ENCODE measurements around the gene CAMK4. TPM values are rescaled to one million over a fixed set of nuclear protein-coding genes. Genes with fewer than 3 reads are reported as not detected.

The CAMK4 gene
- total RNA-seq, 4 donors from 2014 or later = 0.26 to 33.9 (median 2.0) TPM

GRCh38 chr5:111425205-111425604 is 201.0 kb downstream of the CAMK4 start:
- intact Hi-C loops (cut with DNase I; ENCODE audit: low total_unique reads) = no loop called here

GRCh38 chr5:111427762-111428161 is 203.6 kb downstream of the CAMK4 start:
- no peak for TF ChIP-seq POLR2A (IDR thresholded peaks at IDR 0.05)
- Histone ChIP-seq H3K4me1 (no peaks in the 10 kb centered on the region), H3K27me3 (no peaks in the 10 kb centered on the region), H3K9me3 (no peaks in the 10 kb centered on the region), H3K36me3 (no peaks in the 10 kb centered on the region), H3K27ac (no peak overlapping the region), H3K4me3 (no peak overlapping the region)
- DNase-seq = no peak
- intact Hi-C loops (cut with DNase I; ENCODE audit: low total_unique reads) = no loop called here

More at GRCh38 chr5:111425205-111425604, 201.0 kb downstream of the CAMK4 start:
- TF ChIP-seq POLR2A (IDR thresholded peaks at IDR 0.05) (no peak), CTCF (IDR thresholded peaks at IDR 0.05) (no peak)
- Histone ChIP-seq H3K27ac (no peak overlapping the region), H3K9me3 (no peaks in the 10 kb centered on the region), H3K4me3 (no peak overlapping the region), H3K27me3 (no peaks in the 10 kb centered on the region), H3K36me3 (no peaks in the 10 kb centered on the region), H3K4me1 (no peaks in the 10 kb centered on the region)
- no peak for DNase-seq

- no peak overlapping the region for H3K27ac ChIP-seq
- no peaks in the 10 kb centered on the region for H3K4me1 ChIP-seq
- DNase-seq = no peak
- no peaks in the 10 kb centered on the region for H3K9me3 ChIP-seq
- H3K4me3 ChIP-seq = no peak overlapping the region
- intact Hi-C loops (cut with DNase I; ENCODE audit: low total_unique reads) = no loop called here
- TF ChIP-seq CTCF (IDR thresholded peaks at IDR 0.05) (no peak), POLR2A (IDR thresholded peaks at IDR 0.05) (no peak)
- H3K36me3 ChIP-seq = no peaks in the 10 kb centered on the region
- no peaks in the 10 kb centered on the region for H3K27me3 ChIP-seq
Measured at GRCh38 chr5:111432883-111433536, 208.8 kb downstream of the CAMK4 start.

GRCh38 chr5:111434800-111435199 is 210.6 kb downstream of the CAMK4 start:
- no peak for DNase-seq
- Histone ChIP-seq H3K27me3 (no peaks in the 10 kb centered on the region), H3K4me3 (no peak overlapping the region), H3K9me3 (no peaks in the 10 kb centered on the region), H3K27ac (no peak overlapping the region), H3K36me3 (no peaks in the 10 kb centered on the region), H3K4me1 (no peaks in the 10 kb centered on the region)
- TF ChIP-seq CTCF (IDR thresholded peaks at IDR 0.05) = no peak
- no peak for TF ChIP-seq POLR2A (IDR thresholded peaks at IDR 0.05)
- intact Hi-C loops (cut with DNase I; ENCODE audit: low total_unique reads) = no loop called here

GRCh38 chr5:111439473-111440075 is 215.4 kb downstream of the CAMK4 start:
- Histone ChIP-seq H3K4me3 (no peak overlapping the region), H3K9me3 (no peaks in the 10 kb centered on the region), H3K27me3 (no peaks in the 10 kb centered on the region), H3K27ac (no peak overlapping the region), H3K36me3 (no peaks in the 10 kb centered on the region), H3K4me1 (no peaks in the 10 kb centered on the region)
- DNase-seq = no peak
- TF ChIP-seq CTCF (IDR thresholded peaks at IDR 0.05) (no peak), POLR2A (IDR thresholded peaks at IDR 0.05) (no peak)
- intact Hi-C loops (cut with DNase I; ENCODE audit: low total_unique reads) = no loop called here

Data from uterus (tissue), 4 donors.